Hair follicle dermal papilla cell (primary cell): Measurements from ENCODE around the gene PLP2. TPM values are rescaled to one million over a fixed set of nuclear protein-coding genes. Genes with fewer than 3 reads are reported as not detected.

Source experiments
- small RNA-seq: library from RNA; depleted of rRNA; stranded (forward); fragments of <200 nt; gene quantifications from one replicate; pipeline ENCODE3, GENCODE V24; 2012
- total RNA-seq: library from RNA; depleted of rRNA; stranded (reverse); fragments of >200 nt; gene quantifications from 2 replicates; pipeline ENCODE4 v1.2.3, GENCODE V29; 2012

Gene PLP2, protein sequence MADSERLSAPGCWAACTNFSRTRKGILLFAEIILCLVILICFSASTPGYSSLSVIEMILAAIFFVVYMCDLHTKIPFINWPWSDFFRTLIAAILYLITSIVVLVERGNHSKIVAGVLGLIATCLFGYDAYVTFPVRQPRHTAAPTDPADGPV
- 26.4 and 35.5 TPM in 2 replicates for total RNA-seq

GRCh38 chrX:49171752-49172279 is at the start of gene PLP2:
TSS of gene PLP2 (plus strand) at chrX:49171898. CDS start at chrX:49172001, 103 bp downstream.

GRCh38 chrX:49162620-49163019 is 9.1 kb upstream of the PLP2 start, which contains the start of gene MAGIX:
TSS of gene MAGIX (plus strand) at chrX:49162758. CDS start at chrX:49162890, 132 bp downstream.

GRCh38 chrX:49186125-49187027 is 14.7 kb downstream of the PLP2 start, which contains the start of gene PRICKLE3:
TSS of gene PRICKLE3 (minus strand) at chrX:49186373. CDS start at chrX:49186297, 76 bp downstream.

DNA sequence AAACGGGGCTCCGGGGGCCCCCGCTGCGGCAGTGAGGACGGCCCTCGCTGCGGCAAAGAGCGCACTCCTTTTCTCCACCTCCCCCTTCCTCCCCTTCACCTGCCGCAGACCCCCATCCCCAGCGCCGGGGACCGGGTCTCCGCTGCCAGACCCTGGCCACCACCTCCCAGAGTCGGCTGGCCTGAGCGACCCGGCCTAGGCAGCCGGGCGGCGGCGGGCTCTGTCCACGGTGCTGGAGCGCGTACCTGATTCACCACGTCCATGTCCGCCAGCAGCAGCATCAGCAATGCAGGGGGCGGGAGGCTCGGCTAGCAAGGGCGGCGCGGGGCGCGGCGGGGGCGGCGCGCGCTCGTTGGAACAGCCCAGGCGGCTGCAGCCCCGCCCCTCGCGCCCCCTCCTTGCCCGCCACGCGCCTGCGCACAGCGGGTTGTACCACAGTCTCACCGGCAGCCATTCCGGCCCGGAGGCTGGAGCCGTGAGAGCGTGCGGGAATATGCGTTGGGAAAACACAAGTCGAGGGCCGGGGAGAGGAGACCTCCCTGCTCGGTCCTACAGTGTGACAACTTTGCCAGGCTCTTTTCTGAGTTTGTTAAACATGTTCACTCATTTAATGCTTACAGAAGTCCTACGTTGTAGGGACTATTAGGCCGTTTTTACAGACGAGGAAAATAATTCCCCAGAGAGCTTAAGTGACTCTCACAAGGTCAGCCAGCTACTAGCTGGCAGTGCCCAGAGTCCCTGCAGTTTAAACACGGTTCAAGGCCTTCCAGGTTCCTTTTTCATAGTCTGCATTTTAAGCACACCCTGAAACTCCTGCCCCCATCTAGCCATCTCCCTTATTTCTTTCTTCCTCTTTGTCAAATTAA is 28.4 kb downstream of the PLP2 start, which contains the start of gene SYP:
SYP (minus strand) TSS at position 288 of the 866 bp plus-strand sequence; CDS start at position 281, 7 bp downstream.

Small RNA genes within 50 kb of the gene (small RNA-seq; reads per million reads assigned to genes)
- not detected for gene RN7SL262P

Other genes starting within 250 kb of the PLP2 start
- gene OTUD5, start 214.3 kb upstream of the PLP2 start, total RNA-seq, result 33.3 and 36.2 TPM in 2 replicates
- gene KCND1, start 200.1 kb upstream of the PLP2 start, total RNA-seq, result 1.9 and 2.1 TPM in 2 replicates
- 14.3 and 16.8 TPM in 2 replicates for gene GRIPAP1, start 169.6 kb upstream of the PLP2 start, total RNA-seq
- gene TFE3, start 128.5 kb upstream of the PLP2 start, total RNA-seq, result 76.9 and 86.8 TPM in 2 replicates
- 1.1 and 1.9 TPM in 2 replicates for gene CCDC120, start 112.9 kb upstream of the PLP2 start, total RNA-seq
- gene PRAF2, start 97.9 kb upstream of the PLP2 start, total RNA-seq, result 15.1 and 16.6 TPM in 2 replicates
- gene WDR45, start 92.0 kb upstream of the PLP2 start, total RNA-seq, result 71.3 and 72.2 TPM in 2 replicates
- 15.4 and 16.9 TPM in 2 replicates for gene GPKOW, start 48.2 kb upstream of the PLP2 start, total RNA-seq
- gene MAGIX, start 9.1 kb upstream of the PLP2 start, total RNA-seq, result 1.9 and 2.2 TPM in 2 replicates
- 9.6 and 13.0 TPM in 2 replicates for gene PRICKLE3, start 14.5 kb downstream of the PLP2 start, total RNA-seq
- gene SYP, start 28.3 kb downstream of the PLP2 start, total RNA-seq, result 0.49 and 0.73 TPM in 2 replicates
- gene CACNA1F, start 61.4 kb downstream of the PLP2 start, total RNA-seq, result not detected in 2 replicates
- 13.6 and 14.1 TPM in 2 replicates for gene CCDC22, start 63.6 kb downstream of the PLP2 start, total RNA-seq
- gene FOXP3, start 92.8 kb downstream of the PLP2 start, total RNA-seq, result not detected in 2 replicates
- gene PPP1R3F, start 97.9 kb downstream of the PLP2 start, total RNA-seq, result 5.6 and 7.0 TPM in 2 replicates
- not detected in 2 replicates for gene GAGE10, start 131.7 kb downstream of the PLP2 start, total RNA-seq
- gene GAGE12J, start 150.1 kb downstream of the PLP2 start, total RNA-seq, result not detected in 2 replicates
- gene GAGE13, start 159.7 kb downstream of the PLP2 start, total RNA-seq, result not detected in 2 replicates